ENCODE measurements around the gene TTC7B. TPM values are rescaled to one million over a fixed set of nuclear protein-coding genes. Genes with fewer than 3 reads are reported as not detected.

Gene TTC7B
- total RNA-seq, 1 donor from 2014 or later = 20.6 TPM

- H3K4me2 ChIP-seq = no peak overlapping the region
- H3K4me3 ChIP-seq = no peak overlapping the region
- H3K27me3 ChIP-seq = no peaks in the 10 kb centered on the region
- no peak overlapping the region for H3K27ac ChIP-seq
- H3K9me3 ChIP-seq (ENCODE audit: low read depth) = no peaks in the 10 kb centered on the region
- Mint-ChIP-seq H3K27ac (no peak overlapping the region), H3K9me3 (no peaks in the 10 kb centered on the region), H3K4me3 (no peak overlapping the region), H3K27me3 (ENCODE audit: insufficient read depth, low read depth) (peaks cover 2% of the 10 kb centered on the region), H3K36me3 (peaks cover 7% of the 10 kb centered on the region), H3K4me1 (peaks cover 11% of the 10 kb centered on the region)
- H3K79me2 ChIP-seq (ENCODE audit: low read depth) = no peaks in the 10 kb centered on the region
- no peaks in the 10 kb centered on the region for H3K36me3 ChIP-seq
- no peak overlapping the region for H3K9ac ChIP-seq
- H3F3A ChIP-seq (ENCODE audit: low read depth) = no peaks in the 10 kb centered on the region
- DNase-seq (ENCODE audit: low spot score) = no peak
- H4K20me1 ChIP-seq (ENCODE audit: low read depth) = no peaks in the 10 kb centered on the region
- peaks cover 20% of the 10 kb centered on the region for H3K4me1 ChIP-seq
- no peak overlapping the region for H2AFZ ChIP-seq (replicated peaks)
- TF ChIP-seq CTCF (IDR thresholded peaks at IDR 0.05) (no peak), EZH2phosphoT487 (IDR thresholded peaks at IDR 0.05) (no peak)
Measured at GRCh38 chr14:90678420-90678819, 137.8 kb downstream of the TTC7B start.

GRCh38 chr14:90677484-90678050 is 138.7 kb downstream of the TTC7B start:
- H3K79me2 ChIP-seq (ENCODE audit: low read depth) = no peaks in the 10 kb centered on the region
- no peaks in the 10 kb centered on the region for H3K27me3 ChIP-seq
- H3K36me3 Mint-ChIP-seq = peaks cover 7% of the 10 kb centered on the region
- H3K27ac ChIP-seq = no peak overlapping the region
- peaks cover 11% of the 10 kb centered on the region for H3K4me1 Mint-ChIP-seq
- peaks cover 20% of the 10 kb centered on the region for H3K4me1 ChIP-seq
- TF ChIP-seq EZH2 (IDR thresholded peaks at IDR 0.05) = no peak
- no peak for TF ChIP-seq CTCF (IDR thresholded peaks at IDR 0.05)
- no peak for TF ChIP-seq EZH2phosphoT487 (IDR thresholded peaks at IDR 0.05)
- no peaks in the 10 kb centered on the region for H4K20me1 ChIP-seq (ENCODE audit: low read depth)
- H3K9me3 ChIP-seq (ENCODE audit: low read depth) = no peaks in the 10 kb centered on the region
- H3F3A ChIP-seq (ENCODE audit: low read depth) = no peaks in the 10 kb centered on the region
- no peaks in the 10 kb centered on the region for H3K36me3 ChIP-seq
- H3K27ac Mint-ChIP-seq = no peak overlapping the region
- H3K9me3 Mint-ChIP-seq = no peaks in the 10 kb centered on the region
- DNase-seq (ENCODE audit: low spot score) = no peak
- H3K4me2 ChIP-seq = no peak overlapping the region
- H2AFZ ChIP-seq (replicated peaks) = no peak overlapping the region
- H3K4me3 Mint-ChIP-seq = no peak overlapping the region
- H3K9ac ChIP-seq = no peak overlapping the region
- peaks cover 2% of the 10 kb centered on the region for H3K27me3 Mint-ChIP-seq (ENCODE audit: insufficient read depth, low read depth)
- H3K4me3 ChIP-seq = no peak overlapping the region

- Mint-ChIP-seq H3K9me3 (no peaks in the 10 kb centered on the region), H3K27ac (no peak overlapping the region)
Measured at GRCh38 chr14:90676912-90677311, 139.3 kb downstream of the TTC7B start.

More at GRCh38 chr14:90676912-90677311, 139.3 kb downstream of the TTC7B start:
- Histone ChIP-seq H3K79me2 (ENCODE audit: low read depth) (no peaks in the 10 kb centered on the region), H3K27ac (no peak overlapping the region), H3F3A (ENCODE audit: low read depth) (no peaks in the 10 kb centered on the region), H3K36me3 (no peaks in the 10 kb centered on the region), H3K4me3 (no peak overlapping the region), H3K4me1 (peaks cover 17% of the 10 kb centered on the region), H3K9ac (no peak overlapping the region), H3K27me3 (no peaks in the 10 kb centered on the region), H4K20me1 (ENCODE audit: low read depth) (no peaks in the 10 kb centered on the region), H3K4me2 (no peak overlapping the region), H3K9me3 (ENCODE audit: low read depth) (no peaks in the 10 kb centered on the region), H2AFZ (replicated peaks) (no peak overlapping the region)
- H3K4me3 Mint-ChIP-seq = no peak overlapping the region
- peaks cover 15% of the 10 kb centered on the region for H3K4me1 Mint-ChIP-seq
- H3K27me3 Mint-ChIP-seq (ENCODE audit: insufficient read depth, low read depth) = peaks cover 2% of the 10 kb centered on the region
- no peak for DNase-seq (ENCODE audit: low spot score)
- TF ChIP-seq EZH2phosphoT487 (IDR thresholded peaks at IDR 0.05) (no peak), CTCF (IDR thresholded peaks at IDR 0.05) (no peak), EZH2 (IDR thresholded peaks at IDR 0.05) (no peak)
- peaks cover 7% of the 10 kb centered on the region for H3K36me3 Mint-ChIP-seq

All from neural progenitor cell (in vitro differentiated cells).